Renal cortex interstitium (tissue), 11 donors: ENCODE measurements around the gene SLC16A8. TPM values are rescaled to one million over a fixed set of nuclear protein-coding genes. Genes with fewer than 3 reads are reported as not detected.
"Not testable (repeated sequence)": the region's sequence is repeated elsewhere in the genome, so short reads cannot be mapped to it uniquely, and the experiment has no call there.

ENCODE experiments used
- DNase-seq, 11 donors: peaks; one replicate each; pipeline ENCODE4 v3.0.0-alpha.2; 2013; ENCODE audit warnings: low read depth in 9 of 11, low spot score in 4 of 11; ENCODE audit errors: extremely low read depth in 1 of 11
- polyA plus RNA-seq, 3 donors: library from polyadenylated mRNA; unstranded; fragments of 120-200 nt; gene quantifications; one replicate each; pipeline ENCODE4 v1.2.1, GENCODE V29; 2013; ENCODE audit not compliant: insufficient read length in 3 of 3

SLC16A8 gene
- polyA plus RNA-seq, 3 donors = 1.4 to 2.7 (median 1.9) TPM

GRCh38 chr22:38097557-38098409 lies 13.8 kb upstream of the SLC16A8 start:
- DNase-seq = no peak

GRCh38 chr22:38097058-38097457 lies 13.1 kb upstream of the SLC16A8 start:
- no peak for DNase-seq

GRCh38 chr22:38089474-38089851 lies 5.5 kb upstream of the SLC16A8 start:
- no peak for DNase-seq

GRCh38 chr22:38088629-38089473 lies 4.9 kb upstream of the SLC16A8 start:
- DNase-seq = no peak

- no peak for DNase-seq
These were observed 3.9 kb upstream of the SLC16A8 start for GRCh38 chr22:38087855-38088254.

- no peak for DNase-seq
These were observed 3.0 kb upstream of the SLC16A8 start for GRCh38 chr22:38086942-38087341.

GRCh38 chr22:38086001-38086845 lies 2.2 kb upstream of the SLC16A8 start:
- no peak for DNase-seq

GRCh38 chr22:38085501-38085900 lies 1.5 kb upstream of the SLC16A8 start:
- no peak for DNase-seq

- DNase-seq = no peak
These were observed 1.1 kb upstream of the SLC16A8 start for GRCh38 chr22:38085056-38085455.

GRCh38 chr22:38082986-38083710 lies 836 bp downstream of the SLC16A8 start:
- DNase-seq = no peak

- no peak for DNase-seq
These were observed 1.8 kb downstream of the SLC16A8 start for GRCh38 chr22:38081941-38082828.

GRCh38 chr22:38081636-38081940 lies 2.4 kb downstream of the SLC16A8 start:
- DNase-seq = no peak

GRCh38 chr22:38080850-38081635 lies 2.9 kb downstream of the SLC16A8 start:
- DNase-seq = peak in 2 of 11 donors; percentile 20 to 42

GRCh38 chr22:38080474-38080849 lies 3.5 kb downstream of the SLC16A8 start:
- no peak for DNase-seq

GRCh38 chr22:38079804-38080203 lies 4.2 kb downstream of the SLC16A8 start:
- DNase-seq = no peak

- DNase-seq = not testable (repeated sequence)
These were observed 4.8 kb downstream of the SLC16A8 start for GRCh38 chr22:38079208-38079607.
